ENCODE measurements around the gene SEMA3E. TPM values are rescaled to one million over a fixed set of nuclear protein-coding genes. Genes with fewer than 3 reads are reported as not detected.

SEMA3E gene
- total and polyA plus RNA-seq, 10 of the 15 experiments (the other 5 are each of a cell fraction or from before 2014, with no cell fraction given), result 0.08 to 2.0 (median 0.82) TPM

GRCh38 chr7:83532219-83532618 lies 116.7 kb downstream of the SEMA3E start:
- WGBS (ENCODE audit: insufficient coverage, insufficient replicate concordance, low lambda C conversion rate, missing lambda C conversion rate), result 25% methylated on average over 2 of the region's 2 CpGs

More at GRCh38 chr7:83532219-83532618, 116.7 kb downstream of the SEMA3E start:
- no TSS peak for BruUV-seq (replicated peaks)
- ChIA-PET SMC1A (ENCODE audit: uncharacterized antibody, unreplicated experiment) (no interaction called here), POLR2A (no interaction called here), CTCF (no interaction called here), RAD21 (ENCODE audit: unreplicated experiment) (no interaction called here)
- H3K27ac ChIP-seq (ENCODE audit: control insufficient read depth, insufficient read depth), result no peak overlapping the region
- no peaks in the 10 kb centered on the region for H3K36me3 ChIP-seq (ENCODE audit: control insufficient read depth in 2 of 2, insufficient read depth in 2 of 2, low read length in 1 of 2)
- ATAC-seq, result no peak
- no peak for FAIRE-seq
- TF ChIP-seq EED (IDR thresholded peaks at IDR 0.05; ENCODE audit: low read depth), result no peak
- no peak for TF ChIP-seq EGR1 (IDR thresholded peaks at IDR 0.05; ENCODE audit: borderline replicate concordance in 1 of 2, low read depth in 2 of 2, low read length in 2 of 2)
- TF ChIP-seq SRF (IDR thresholded peaks at IDR 0.05; ENCODE audit: low read depth in 2 of 2, low read length in 2 of 2), result no peak
- TF ChIP-seq JUNB (IDR thresholded peaks at IDR 0.05), result no peak
- TF ChIP-seq RB1 (IDR thresholded peaks at IDR 0.05; ENCODE audit: borderline replicate concordance), result no peak
- no peak for TF ChIP-seq NR2C1 (IDR thresholded peaks at IDR 0.05)
- no peak for TF ChIP-seq ZBTB40 (IDR thresholded peaks at IDR 0.05; ENCODE audit: borderline replicate concordance)
- no peak for TF ChIP-seq NFXL1 (IDR thresholded peaks at IDR 0.05; ENCODE audit: borderline replicate concordance)
- no peak for TF ChIP-seq TCF3 (IDR thresholded peaks at IDR 0.05; ENCODE audit: borderline replicate concordance, insufficient read depth, low read depth, low read length)
- no peak overlapping the region for H3K9ac ChIP-seq (ENCODE audit: control insufficient read depth, insufficient read depth, low read length)
- no peaks in the 10 kb centered on the region; a peak in 1 of 4 replicates for H3K27me3 ChIP-seq (replicated peaks in 1 of 2; ENCODE audit: control insufficient read depth in 2 of 2, insufficient read depth in 2 of 2, low read length in 1 of 2)
- no peak overlapping the region for H3K4me2 ChIP-seq (ENCODE audit: control insufficient read depth, insufficient read depth)
- DNase-seq (ENCODE audit: low read depth, low spot score), result no peak
- H4K20me1 ChIP-seq (ENCODE audit: control insufficient read depth, insufficient read depth), result no peaks in the 10 kb centered on the region
- H3K9me3 ChIP-seq (replicated peaks; ENCODE audit: control insufficient read depth, insufficient read depth, low read length), result no peaks in the 10 kb centered on the region
- no peak overlapping the region for H2AFZ ChIP-seq (ENCODE audit: control insufficient read depth, low read depth, low read length)
- H3K4me3 ChIP-seq, result no peak overlapping the region
- intact Hi-C loops (cut with micrococcal nuclease; ENCODE audit: unreplicated experiment) (no loop called here), in situ Hi-C loops (cut with MboI) (no loop called here)
- H3K79me2 ChIP-seq (ENCODE audit: control insufficient read depth, insufficient read depth, low read length), result no peaks in the 10 kb centered on the region
- no peaks in the 10 kb centered on the region for H3K4me1 ChIP-seq (ENCODE audit: control insufficient read depth, insufficient read depth, low read length)

All from GM12878 (cell line).